ENCODE measurements around the gene MYBPC1. TPM values are rescaled to one million over a fixed set of nuclear protein-coding genes. Genes with fewer than 3 reads are reported as not detected.

Gene MYBPC1
- total RNA-seq, 1 experiment from 2014 or later = 0.49 TPM

- intact Hi-C loops (cut with micrococcal nuclease; ENCODE audit: unreplicated experiment) = no loop called here
- H3K4me3 ChIP-seq (ENCODE audit: low read depth, low read length, poor library complexity, severe bottlenecking) = no peak overlapping the region
- POLR2A ChIA-PET (ENCODE audit: low non-redundant PET) = no interaction called here
These were observed 90.3 kb downstream of the MYBPC1 start for GRCh38 chr12:101685092-101685491.

GRCh38 chr12:101686176-101686575 lies 91.4 kb downstream of the MYBPC1 start:
- no peaks in the 10 kb centered on the region for H3K9me3 ChIP-seq (ENCODE audit: low read depth, low read length, poor library complexity, severe bottlenecking)
- DNase-seq (ENCODE audit: low spot score) = no peak
- no peaks in the 10 kb centered on the region for H3K36me3 ChIP-seq (ENCODE audit: insufficient read depth, low read length, poor library complexity, severe bottlenecking)
- no peaks in the 10 kb centered on the region for H3K27me3 ChIP-seq (replicated peaks; ENCODE audit: insufficient read depth, low read depth, low read length, poor library complexity)
- ChIA-PET CTCF (no interaction called here), POLR2A (ENCODE audit: low non-redundant PET) (no interaction called here)
- no TSS peak for BruUV-seq (replicated peaks)
- intact Hi-C loops (cut with micrococcal nuclease; ENCODE audit: unreplicated experiment) = no loop called here
- H3K4me3 ChIP-seq (ENCODE audit: low read depth, low read length, poor library complexity, severe bottlenecking) = no peak overlapping the region
- TF ChIP-seq CTCF (conservative IDR thresholded peaks at IDR 0.05; ENCODE audit: low read depth, low read length) (no peak), EZH2 (IDR thresholded peaks at IDR 0.05; ENCODE audit: borderline replicate concordance, low read depth, low read length, poor library complexity, severe bottlenecking) (no peak)
- H3K27ac ChIP-seq (ENCODE audit: low read depth, low read length, poor library complexity, severe bottlenecking) = no peak overlapping the region
- peaks cover 6% of the 10 kb centered on the region for H3K4me1 ChIP-seq (ENCODE audit: insufficient read depth, low read length, poor library complexity, severe bottlenecking)

More at GRCh38 chr12:101685092-101685491, 90.3 kb downstream of the MYBPC1 start:
- Histone ChIP-seq H3K27ac (ENCODE audit: low read depth, low read length, poor library complexity, severe bottlenecking) (no peak overlapping the region), H3K27me3 (replicated peaks; ENCODE audit: insufficient read depth, low read depth, low read length, poor library complexity) (no peaks in the 10 kb centered on the region), H3K9me3 (ENCODE audit: low read depth, low read length, poor library complexity, severe bottlenecking) (no peaks in the 10 kb centered on the region), H3K36me3 (ENCODE audit: insufficient read depth, low read length, poor library complexity, severe bottlenecking) (no peaks in the 10 kb centered on the region), H3K4me1 (ENCODE audit: insufficient read depth, low read length, poor library complexity, severe bottlenecking) (peaks cover 6% of the 10 kb centered on the region)
- CTCF ChIA-PET = no interaction called here
- DNase-seq (ENCODE audit: low spot score) = no peak
- BruUV-seq (replicated peaks) = no TSS peak
- TF ChIP-seq CTCF (conservative IDR thresholded peaks at IDR 0.05; ENCODE audit: low read depth, low read length) (no peak), EZH2 (IDR thresholded peaks at IDR 0.05; ENCODE audit: borderline replicate concordance, low read depth, low read length, poor library complexity, severe bottlenecking) (no peak)

DNA sequence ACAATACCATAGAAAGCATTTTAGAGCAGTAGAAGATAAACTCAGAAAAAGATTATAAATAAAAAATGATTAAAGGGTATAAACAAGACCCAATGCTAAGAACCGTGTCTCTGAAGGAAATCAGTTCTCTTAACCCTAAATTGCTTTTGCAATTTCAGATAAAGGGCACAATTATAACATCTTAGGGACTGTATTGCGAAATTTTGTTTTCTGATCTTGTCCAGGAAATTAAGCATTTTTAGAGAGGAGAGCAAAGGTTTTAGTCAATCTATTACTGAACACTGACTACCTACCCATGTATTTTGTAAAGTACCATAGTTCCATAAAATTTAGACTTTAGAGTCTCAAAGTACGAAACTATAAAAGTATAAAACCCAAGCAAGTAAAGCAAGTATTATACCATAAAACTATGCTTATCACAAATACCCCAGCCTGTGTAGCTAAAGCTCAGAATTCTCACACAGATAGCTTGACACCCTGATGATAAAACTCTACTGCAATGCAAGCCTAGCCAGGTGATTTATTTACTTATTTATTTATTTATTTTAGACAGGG lies 95.8 kb downstream of the MYBPC1 start:
- no peak for DNase-seq (ENCODE audit: low spot score)
- no peaks in the 10 kb centered on the region for H3K9me3 ChIP-seq (ENCODE audit: low read depth, low read length, poor library complexity, severe bottlenecking)
- ChIA-PET CTCF (no interaction called here), POLR2A (ENCODE audit: low non-redundant PET) (no interaction called here)
- intact Hi-C loops (cut with micrococcal nuclease; ENCODE audit: unreplicated experiment) = no loop called here
- H3K27me3 ChIP-seq (replicated peaks; ENCODE audit: insufficient read depth, low read depth, low read length, poor library complexity) = no peaks in the 10 kb centered on the region
- BruUV-seq (replicated peaks) = no TSS peak
- no peak for TF ChIP-seq CTCF (conservative IDR thresholded peaks at IDR 0.05; ENCODE audit: low read depth, low read length)
- TF ChIP-seq EZH2 (IDR thresholded peaks at IDR 0.05; ENCODE audit: borderline replicate concordance, low read depth, low read length, poor library complexity, severe bottlenecking) = no peak
- H3K36me3 ChIP-seq (ENCODE audit: insufficient read depth, low read length, poor library complexity, severe bottlenecking) = no peaks in the 10 kb centered on the region
- H3K4me1 ChIP-seq (ENCODE audit: insufficient read depth, low read length, poor library complexity, severe bottlenecking) = no peaks in the 10 kb centered on the region
- H3K4me3 ChIP-seq (ENCODE audit: low read depth, low read length, poor library complexity, severe bottlenecking) = no peak overlapping the region
- no peak overlapping the region for H3K27ac ChIP-seq (ENCODE audit: low read depth, low read length, poor library complexity, severe bottlenecking)
